A549 (cell line): ENCODE measurements around the gene SYTL3. TPM values are rescaled to one million over a fixed set of nuclear protein-coding genes. Genes with fewer than 3 reads are reported as not detected.

Source experiments
- ATAC-seq, 2 experiments: fragments of 200-7000 bp in 1 of 2; fragments of >200 bp in 1 of 2; cut with Nextera tagmentation in 1 of 2; cut with Tn5 transposase in 1 of 2; 3 replicates each; pipeline versions ENCODE4 v1.8.0 to v1.9.1; 2018 to 2020; ENCODE audit warnings: mild to moderate bottlenecking in 1 of 2, moderate library complexity in 1 of 2
- CTCF ChIA-PET: fragments of 300-600 bp; sonication (Branson Sonifier 250); formaldehyde crosslinking; extraction: SDS; loops from one replicate; lab custom pipeline; 2021; ENCODE audit warnings: antibody characterized with exemption, inconsistent platforms; lab: Yijun Ruan, JAX
- POLR2A ChIA-PET: fragments of 350-600 bp; formaldehyde crosslinking; extraction: SDS; loops from one replicate; lab custom pipeline; 2021; ENCODE audit warnings: antibody characterized with exemption, inconsistent platforms; lab: Yijun Ruan, JAX
- DNase-seq, 2 experiments: peaks; one replicate each; pipeline versions ENCODE4 v3.0.0 to v3.0.0-alpha.2; 2011 to 2016; ENCODE audit warnings: low read depth in 1 of 2, low spot score in 1 of 2
- FAIRE-seq: peaks from 2 replicates; lab custom pipeline; 2011; peaks lifted over from hg19 to GRCh38; lab: Jason Lieb, UNC
- H3K27ac ChIP-seq, 2 experiments: fragments of >200 bp; sonication (Bioruptor Twin); formaldehyde crosslinking; 3 replicates each; pipeline ENCODE4 v1.5.1; 2016 to 2017
- H3K4me1 ChIP-seq: fragments of >200 bp; sonication (Bioruptor Twin); formaldehyde crosslinking; 3 replicates; pipeline ENCODE4 v1.6.1; 2016
- H3K4me2 ChIP-seq: fragments of >200 bp; sonication (Bioruptor Twin); formaldehyde crosslinking; 3 replicates; pipeline ENCODE4 v1.6.1; 2016
- H3K4me3 ChIP-seq: fragments of >200 bp; sonication (Bioruptor Twin); formaldehyde crosslinking; 3 replicates; pipeline ENCODE4 v1.5.1; 2016
- H3K9me3 ChIP-seq: fragments of >200 bp; sonication (Bioruptor Twin); formaldehyde crosslinking; 3 replicates; pipeline ENCODE4 v1.6.1; 2016
- CBX8 ChIP-seq: fragments of 200-600 bp; sonication (generic); IDR thresholded peaks from 2 replicates; pipeline ENCODE4 v1.6.1; 2016
- CEBPB ChIP-seq, 2 experiments: fragments of >200 bp in 1 of 2; sonication (Bioruptor Twin) in 1 of 2; formaldehyde crosslinking in 1 of 2; IDR thresholded peaks; 2 replicates each; pipeline ENCODE4 v1.6.1; 2012 to 2016
- EHF ChIP-seq: fragments of 250-450 bp; sonication (Bioruptor Pico); IDR thresholded peaks from 2 replicates; pipeline ENCODE4 v1.5.0; 2020; ENCODE audit warnings: mild to moderate bottlenecking
- ESRRA ChIP-seq: fragments of 150-350 bp; IDR thresholded peaks from 2 replicates; pipeline ENCODE4 v1.6.1; 2014; ENCODE audit warnings: mild to moderate bottlenecking, low read length, borderline replicate concordance
- HDAC2 ChIP-seq: fragments of 200-600 bp; sonication (generic); IDR thresholded peaks from 2 replicates; pipeline ENCODE4 v1.6.1; 2016
- HES2 ChIP-seq: fragments of >200 bp; sonication (Bioruptor Twin); formaldehyde crosslinking; IDR thresholded peaks from 2 replicates; pipeline ENCODE4 v1.6.1; 2016
- HMGXB4 ChIP-seq: fragments of 250-450 bp; sonication (Bioruptor Pico); IDR thresholded peaks from 2 replicates; pipeline ENCODE4 v1.5.0; 2021; ENCODE audit warnings: mild to moderate bottlenecking, moderate library complexity, borderline replicate concordance
- HOXA7 ChIP-seq: fragments of 250-450 bp; sonication (Bioruptor Pico); IDR thresholded peaks from 2 replicates; pipeline ENCODE4 v1.5.0; 2020; ENCODE audit warnings: mild to moderate bottlenecking, moderate library complexity
- JUN ChIP-seq, 2 experiments: fragments of >200 bp; sonication (Bioruptor Twin); formaldehyde crosslinking; IDR thresholded peaks; 2 replicates in 1 of 2; 3 replicates in 1 of 2; pipeline ENCODE4 v1.6.1; 2016 to 2017
- JUNB ChIP-seq: fragments of >200 bp; sonication (Bioruptor Twin); formaldehyde crosslinking; IDR thresholded peaks from 2 replicates; pipeline ENCODE4 v1.6.1; 2016
- MAX ChIP-seq: IDR thresholded peaks from 2 replicates; pipeline ENCODE4 v1.6.1; 2012
- MYC ChIP-seq: IDR thresholded peaks from 2 replicates; pipeline ENCODE4 v1.6.1; 2012; ENCODE audit warnings: mild to moderate bottlenecking, inconsistent platforms, low read length, improper control_type of control experiment, borderline replicate concordance
- RAD21 ChIP-seq, 2 experiments: fragments of >200 bp in 1 of 2; sonication (Bioruptor Twin) in 1 of 2; formaldehyde crosslinking in 1 of 2; IDR thresholded peaks in 1 of 2; conservative IDR thresholded peaks in 1 of 2; 2 replicates in 1 of 2; 3 replicates in 1 of 2; pipeline ENCODE4 v1.6.1; 2012 to 2018; ENCODE audit warnings: inconsistent platforms in 1 of 2
- RFX5 ChIP-seq: fragments of 450-650 bp; IDR thresholded peaks from 2 replicates; pipeline ENCODE4 v1.7.1; 2014; ENCODE audit warnings: antibody characterized with exemption, mild to moderate bottlenecking, moderate library complexity
- RNF2 ChIP-seq: fragments of 200-600 bp; sonication (generic); IDR thresholded peaks from 2 replicates; pipeline ENCODE4 v1.6.1; 2016; ENCODE audit warnings: low read depth, mild to moderate bottlenecking, antibody characterized with exemption, moderate library complexity, borderline replicate concordance
- SMC3 ChIP-seq: fragments of >200 bp; sonication (Bioruptor Twin); formaldehyde crosslinking; IDR thresholded peaks from 3 replicates; pipeline ENCODE4 v1.6.1; 2018; ENCODE audit warnings: inconsistent platforms
- SREBF2 ChIP-seq: fragments of 450-650 bp; IDR thresholded peaks from 2 replicates; pipeline ENCODE4 v1.6.1; 2014; ENCODE audit warnings: mild to moderate bottlenecking, moderate library complexity
- TFCP2L1 ChIP-seq: fragments of 250-450 bp; sonication (Bioruptor Pico); IDR thresholded peaks from 2 replicates; pipeline ENCODE4 v1.5.0; 2021; ENCODE audit warnings: mild to moderate bottlenecking
- ZC3H11A ChIP-seq: fragments of 450-650 bp; IDR thresholded peaks from 2 replicates; pipeline ENCODE4 v1.6.1; 2014; ENCODE audit warnings: antibody characterized with exemption, mild to moderate bottlenecking
- ZNF302 ChIP-seq: fragments of 250-450 bp; sonication (Bioruptor Pico); IDR thresholded peaks from 2 replicates; pipeline ENCODE4 v1.9.0; 2021; ENCODE audit warnings: inconsistent platforms, mild to moderate bottlenecking, moderate library complexity
- WGBS: methylation state at CpG from one replicate; pipeline ENCODE4 v1.1.6; 2017; ENCODE audit errors: missing lambda C conversion rate; 5-methylcytosine and 5-hydroxymethylcytosine counted together
- polyA plus RNA-seq, 4 experiments: library from polyadenylated mRNA; depleted of rRNA in 3 of 4; stranded (reverse); fragments of >200 nt; fragmentation: RNase III in 1 of 4; extraction: RNeasy Plus Mini Kit Qiagen cat#74134 plus additional on column Dnase treatment in 1 of 4; gene quantifications; 2 replicates in 3 of 4; 3 replicates in 1 of 4; pipeline ENCODE4 v1.2.3, GENCODE V29; 2011 to 2017

SYTL3 gene
- polyA plus RNA-seq, 2 of the 4 experiments (the other 2 are of a cell fraction) = 0.63 to 0.89 TPM

DNA sequence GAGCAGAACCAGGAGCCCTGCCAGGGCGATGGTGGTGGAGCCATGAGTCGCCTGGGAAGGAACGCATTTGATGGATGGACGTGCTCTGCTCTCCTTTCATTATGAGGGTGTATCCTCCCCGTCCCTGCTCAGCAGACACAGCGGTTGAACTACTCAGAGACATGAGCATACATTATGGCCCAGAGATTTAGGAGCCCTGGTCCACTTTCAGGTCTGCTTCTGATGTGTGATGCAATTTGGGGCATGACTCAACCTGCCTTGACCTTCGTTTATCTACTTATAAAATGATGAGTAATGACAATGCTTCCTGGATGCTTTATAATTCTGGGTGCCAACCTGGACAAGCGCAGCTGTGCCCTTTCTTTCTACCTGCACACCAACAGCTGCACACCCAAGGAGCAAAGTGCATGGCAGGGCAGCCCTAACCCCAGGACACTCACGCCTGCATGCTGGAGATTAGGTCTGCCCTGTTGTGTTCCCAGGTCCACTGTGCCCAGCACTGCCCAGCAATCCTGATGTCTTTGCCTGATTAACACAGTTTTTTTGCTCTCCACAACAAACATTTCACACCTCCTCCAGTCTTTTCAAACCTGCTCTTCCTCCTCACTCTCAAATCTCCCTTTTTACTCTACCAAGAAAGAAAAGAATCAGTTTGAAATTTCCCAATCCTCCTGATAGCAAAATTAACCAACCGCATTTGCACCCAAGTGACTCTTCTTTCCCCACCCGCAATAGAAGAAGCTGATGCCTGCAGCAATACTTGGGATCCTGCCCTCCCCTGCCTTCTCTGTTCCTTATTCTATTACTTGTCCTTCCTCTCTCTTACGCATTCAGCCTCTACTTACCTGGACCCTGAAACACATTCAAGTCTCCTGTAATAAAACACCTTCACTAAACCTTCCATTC lies 88.1 kb downstream of the SYTL3 start (continued):
- TF ChIP-seq HES2 (0 out of 2 replicates have a peak, but pooled peaks have one; percentile 14), HDAC2 (no peak), HMGXB4 (CRISPR knock-in tag) (no peak), JUNB (peak; percentile 53), CEBPB (IDR thresholded peaks at IDR 0.05) (peak; percentile 77 to 93), RAD21 (conservative IDR thresholded peaks at IDR 0.05 in 1 of 2, IDR thresholded peaks at IDR 0.05 in 1 of 2) (no peak)

DNA sequence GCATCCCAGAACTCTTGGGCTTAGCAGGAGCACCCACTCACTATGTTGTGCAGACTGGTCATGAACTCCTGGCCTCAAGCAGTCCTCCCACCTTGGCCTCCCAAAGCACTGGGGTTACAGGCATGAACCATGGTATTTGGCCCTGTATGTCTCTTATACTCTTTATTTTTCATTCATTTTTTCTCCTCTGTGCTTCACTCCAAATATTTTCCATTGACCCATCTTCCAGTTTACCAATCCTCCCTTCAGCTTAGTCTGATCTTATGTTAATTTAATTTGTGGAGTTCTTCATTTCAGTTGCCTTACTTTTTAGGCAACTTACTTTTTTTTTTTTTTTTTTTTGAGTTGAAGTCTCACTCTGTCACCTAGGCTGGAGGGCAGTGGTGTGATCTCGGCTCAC lies 89.8 kb downstream of the SYTL3 start:
- H3K9me3 ChIP-seq = peaks cover 11% of the 10 kb centered on the region; the same call in 2 of the 3 replicates
- H3K4me1 ChIP-seq = peaks cover 19% of the 10 kb centered on the region
- WGBS = 50% methylated on average over 1 of the region's 1 CpG
- no peak overlapping the region for H3K4me3 ChIP-seq
- DNase-seq (no peak), ATAC-seq (no peak), FAIRE-seq (no peak)
- no peak overlapping the region for H3K4me2 ChIP-seq
- TF ChIP-seq HOXA7 (CRISPR knock-in tag) (no peak), HES2 (no peak), ESRRA (no peak), RFX5 (no peak), EHF (CRISPR knock-in tag) (no peak)
- no peak overlapping the region for H3K27ac ChIP-seq
- CTCF ChIA-PET = interaction anchor here (1.1 kb wide), 1 partner anchor 217 kb away, joined by 3 read pairs; no protein-coding TSS in a partner anchor
- POLR2A ChIA-PET = no interaction called here

GRCh38 chr6:158743033-158743651 lies 93.3 kb downstream of the SYTL3 start:
- CTCF ChIA-PET = interaction anchor here (0.9 to 1.4 kb wide), 2 partner anchors 17 to 24 kb away, joined by 3 to 4 read pairs; no protein-coding TSS in a partner anchor
- whole genome bisulfite sequencing = 80% methylated on average over 6 of the region's 6 CpGs
- TF ChIP-seq ZC3H11A (no peak), SREBF2 (no peak), RNF2 (no peak)
- TF ChIP-seq, all 56 proteins: peak for 0
- POLR2A ChIA-PET = no interaction called here
- H3K27ac ChIP-seq = no peak overlapping the region
- DNase-seq = no peak
- ATAC-seq = no peak
- H3K4me3 ChIP-seq = no peak overlapping the region
- no peak overlapping the region for H3K4me2 ChIP-seq
- FAIRE-seq = no peak
- peaks cover 7% of the 10 kb centered on the region; the same call in 2 of the 3 replicates for H3K9me3 ChIP-seq
- peaks cover 16% of the 10 kb centered on the region for H3K4me1 ChIP-seq

DNA sequence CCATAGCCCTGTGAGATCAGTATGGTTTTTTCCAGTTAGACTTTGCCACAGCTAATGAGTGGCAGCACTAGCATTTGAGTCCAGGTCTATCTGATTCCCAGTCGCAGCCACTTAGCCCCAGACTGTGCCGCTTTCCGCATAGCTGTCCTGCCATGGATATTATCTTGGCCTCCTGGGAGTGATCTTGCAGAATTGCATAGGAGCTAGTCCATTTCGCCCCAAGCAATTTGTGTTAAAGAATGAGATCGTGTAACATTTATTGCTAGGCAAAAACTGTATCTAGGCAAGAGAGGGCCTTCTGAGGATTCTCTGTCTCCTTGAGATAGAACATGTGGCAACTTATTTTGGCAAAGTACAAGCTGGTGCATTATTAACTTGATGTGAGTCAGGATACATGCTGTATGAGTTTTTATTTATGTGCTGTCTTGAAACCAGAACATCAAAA lies 95.2 kb downstream of the SYTL3 start:
- 81% methylated on average over 5 of the region's 5 CpGs for WGBS
- ChIA-PET CTCF (interaction anchor here (1.0 to 1.2 kb wide), 2 partner anchors 16 to 39 kb away, joined by 3 to 4 read pairs; no protein-coding TSS in a partner anchor), POLR2A (no interaction called here)
- ATAC-seq (no peak), DNase-seq (no peak), FAIRE-seq (no peak)
- H3K4me1 ChIP-seq = peaks cover 11% of the 10 kb centered on the region; the same call in 2 of the 3 replicates
- no peak overlapping the region for H3K4me3 ChIP-seq
- H3K9me3 ChIP-seq = 0 out of 3 replicates have a peak, but pooled peaks cover under 1% of the 10 kb centered on the region
- TF ChIP-seq TFCP2L1 = no peak
- no peak for TF ChIP-seq MAX
- no peak for TF ChIP-seq ZNF302 (CRISPR knock-in tag)
- TF ChIP-seq MYC = no peak
- no peak for TF ChIP-seq CBX8
- no peak for TF ChIP-seq JUN (IDR thresholded peaks at IDR 0.05)
- TF ChIP-seq EHF (CRISPR knock-in tag) = no peak
- no peak for TF ChIP-seq SMC3
- H3K4me2 ChIP-seq = peak overlapping the region; percentile 3; the same call in 1 of the 3 replicates
- no peak overlapping the region; a peak in 1 of 6 replicates for H3K27ac ChIP-seq
